Measurements from ENCODE around the gene AP3D1. TPM values are rescaled to one million over a fixed set of nuclear protein-coding genes. Genes with fewer than 3 reads are reported as not detected.

AP3D1 gene
- total RNA-seq, 1 experiment from 2014 or later: 103 TPM

DNA sequence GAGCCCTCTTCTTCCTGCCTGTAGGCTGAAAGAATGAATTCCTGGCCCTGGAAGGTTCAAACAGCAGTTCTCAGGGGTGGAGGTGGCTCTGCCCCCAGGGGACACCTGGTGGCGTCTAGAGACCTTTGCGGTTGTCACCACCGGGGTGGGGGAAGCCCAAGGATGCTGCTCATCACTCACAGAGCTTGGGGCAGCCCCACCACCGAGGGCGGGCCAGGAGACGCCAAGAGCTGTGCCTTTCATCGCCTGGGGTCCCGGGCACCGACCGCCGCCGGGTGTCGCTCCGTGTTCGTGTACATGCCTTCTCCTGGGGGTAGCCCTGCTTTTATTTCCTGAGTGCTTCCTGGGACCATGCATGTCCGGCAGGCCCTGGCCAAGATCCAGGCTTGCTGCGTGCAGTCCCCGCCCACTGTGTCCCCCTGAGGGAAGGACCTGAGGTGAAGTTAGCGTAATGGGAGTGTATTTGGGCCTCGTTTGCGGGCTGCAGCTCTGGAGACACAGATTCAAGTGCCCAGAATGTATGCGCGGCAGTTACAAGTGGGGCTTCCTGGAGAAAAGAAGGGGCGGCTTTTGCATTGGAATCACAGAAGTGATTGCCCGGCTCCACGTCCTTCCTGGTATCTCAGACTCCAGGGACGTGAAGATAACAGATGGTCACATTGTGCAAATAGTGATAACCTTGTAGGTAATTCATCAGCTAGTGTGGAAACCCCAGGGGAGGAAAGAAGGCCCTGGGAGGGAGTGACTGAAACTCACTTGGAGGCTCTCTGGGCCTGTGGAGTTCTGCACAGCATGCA lies 20.2 kb upstream of the AP3D1 start:
- intact Hi-C loops (cut with micrococcal nuclease): no loop called here
- no peaks in the 10 kb centered on the region; the same call in 1 of the 2 replicates for H3K36me3 ChIP-seq (ENCODE audit: low read depth, low read length)
- H3K9me3 ChIP-seq (ENCODE audit: low read length): no peaks in the 10 kb centered on the region
- DNase-seq (no peak), ATAC-seq (no peak)
- ChIA-PET CTCF (no interaction called here), POLR2A (ENCODE audit: unreplicated experiment) (no interaction called here)
- TF ChIP-seq, protein P1, sequence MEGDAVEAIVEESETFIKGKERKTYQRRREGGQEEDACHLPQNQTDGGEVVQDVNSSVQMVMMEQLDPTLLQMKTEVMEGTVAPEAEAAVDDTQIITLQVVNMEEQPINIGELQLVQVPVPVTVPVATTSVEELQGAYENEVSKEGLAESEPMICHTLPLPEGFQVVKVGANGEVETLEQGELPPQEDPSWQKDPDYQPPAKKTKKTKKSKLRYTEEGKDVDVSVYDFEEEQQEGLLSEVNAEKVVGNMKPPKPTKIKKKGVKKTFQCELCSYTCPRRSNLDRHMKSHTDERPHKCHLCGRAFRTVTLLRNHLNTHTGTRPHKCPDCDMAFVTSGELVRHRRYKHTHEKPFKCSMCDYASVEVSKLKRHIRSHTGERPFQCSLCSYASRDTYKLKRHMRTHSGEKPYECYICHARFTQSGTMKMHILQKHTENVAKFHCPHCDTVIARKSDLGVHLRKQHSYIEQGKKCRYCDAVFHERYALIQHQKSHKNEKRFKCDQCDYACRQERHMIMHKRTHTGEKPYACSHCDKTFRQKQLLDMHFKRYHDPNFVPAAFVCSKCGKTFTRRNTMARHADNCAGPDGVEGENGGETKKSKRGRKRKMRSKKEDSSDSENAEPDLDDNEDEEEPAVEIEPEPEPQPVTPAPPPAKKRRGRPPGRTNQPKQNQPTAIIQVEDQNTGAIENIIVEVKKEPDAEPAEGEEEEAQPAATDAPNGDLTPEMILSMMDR (conservative IDR thresholded peaks at IDR 0.05; ENCODE audit: low read depth, low read length): 0 out of 2 replicates have a peak, but pooled peaks have one; percentile 20
- no peak for TF ChIP-seq EZH2 (IDR thresholded peaks at IDR 0.05; ENCODE audit: low read length, unreplicated experiment)
- H3K9me2 ChIP-seq (replicated peaks; ENCODE audit: low read length): no peaks in the 10 kb centered on the region
- no peak overlapping the region for H3K4me3 ChIP-seq (ENCODE audit: low read length)
- H3K27me3 ChIP-seq (ENCODE audit: low read length): no peaks in the 10 kb centered on the region
- H3F3A ChIP-seq (ENCODE audit: low read length, unreplicated experiment): no peaks in the 10 kb centered on the region
- no peak overlapping the region for H2AFZ ChIP-seq (ENCODE audit: low read length)
- peaks cover 96% of the 10 kb centered on the region for H3K79me2 ChIP-seq (ENCODE audit: low read length)
- H3K4me1 ChIP-seq (ENCODE audit: insufficient read depth, low read length): peaks cover 45% of the 10 kb centered on the region
- H3K9ac ChIP-seq (ENCODE audit: low read length): no peak overlapping the region
- H3K27ac ChIP-seq (ENCODE audit: low read length): no peak overlapping the region
- BruUV-seq (replicated peaks): no TSS peak
- peaks cover 37% of the 10 kb centered on the region; the same call in 1 of the 2 replicates for H4K20me1 ChIP-seq (ENCODE audit: low read length)
- H3K4me2 ChIP-seq (ENCODE audit: low read length): no peak overlapping the region

DNA sequence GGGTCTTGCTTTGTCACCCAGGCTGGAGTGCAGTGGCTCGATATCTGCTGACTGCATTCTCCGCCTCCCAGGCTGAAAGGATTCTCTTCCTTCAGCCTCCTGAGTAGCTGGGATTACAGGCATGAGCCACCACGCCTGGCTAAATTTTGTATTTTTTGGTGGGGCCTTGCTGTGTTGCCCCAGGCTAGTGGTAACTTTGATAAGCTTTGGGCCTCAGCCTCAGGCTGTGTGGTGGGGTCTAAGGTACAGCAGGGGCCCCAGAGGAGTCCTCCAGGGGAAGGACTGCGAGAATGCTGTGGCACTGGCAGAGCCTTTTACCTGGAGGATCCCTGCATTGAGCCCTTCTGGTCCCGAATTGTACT lies 19.6 kb upstream of the AP3D1 start:
- H3K9me3 ChIP-seq (ENCODE audit: low read length): no peaks in the 10 kb centered on the region
- no peaks in the 10 kb centered on the region for H3K9me2 ChIP-seq (replicated peaks; ENCODE audit: low read length)
- H3K79me2 ChIP-seq (ENCODE audit: low read length): peaks cover 96% of the 10 kb centered on the region
- no peaks in the 10 kb centered on the region for H3K27me3 ChIP-seq (ENCODE audit: low read length)
- peaks cover 34% of the 10 kb centered on the region; the same call in 1 of the 2 replicates for H4K20me1 ChIP-seq (ENCODE audit: low read length)
- H3K27ac ChIP-seq (ENCODE audit: low read length): no peak overlapping the region
- ChIA-PET POLR2A (ENCODE audit: unreplicated experiment) (no interaction called here), CTCF (no interaction called here)
- intact Hi-C loops (cut with micrococcal nuclease): no loop called here
- H3F3A ChIP-seq (ENCODE audit: low read length, unreplicated experiment): no peaks in the 10 kb centered on the region
- TF ChIP-seq EZH2phosphoT487 (IDR thresholded peaks at IDR 0.05; ENCODE audit: borderline replicate concordance, low read length) (no peak), EZH2 (IDR thresholded peaks at IDR 0.05; ENCODE audit: low read length, unreplicated experiment) (no peak)
- BruUV-seq (replicated peaks): no TSS peak
- H3K4me2 ChIP-seq (ENCODE audit: low read length): no peak overlapping the region
- no peak overlapping the region for H3K4me3 ChIP-seq (ENCODE audit: low read length)
- no peak overlapping the region for H3K9ac ChIP-seq (ENCODE audit: low read length)
- no peak overlapping the region for H2AFZ ChIP-seq (ENCODE audit: low read length)
- ATAC-seq: no peak
- no peak for DNase-seq
- H3K4me1 ChIP-seq (ENCODE audit: insufficient read depth, low read length): peaks cover 40% of the 10 kb centered on the region
- no peaks in the 10 kb centered on the region; the same call in 1 of the 2 replicates for H3K36me3 ChIP-seq (ENCODE audit: low read depth, low read length)

DNA sequence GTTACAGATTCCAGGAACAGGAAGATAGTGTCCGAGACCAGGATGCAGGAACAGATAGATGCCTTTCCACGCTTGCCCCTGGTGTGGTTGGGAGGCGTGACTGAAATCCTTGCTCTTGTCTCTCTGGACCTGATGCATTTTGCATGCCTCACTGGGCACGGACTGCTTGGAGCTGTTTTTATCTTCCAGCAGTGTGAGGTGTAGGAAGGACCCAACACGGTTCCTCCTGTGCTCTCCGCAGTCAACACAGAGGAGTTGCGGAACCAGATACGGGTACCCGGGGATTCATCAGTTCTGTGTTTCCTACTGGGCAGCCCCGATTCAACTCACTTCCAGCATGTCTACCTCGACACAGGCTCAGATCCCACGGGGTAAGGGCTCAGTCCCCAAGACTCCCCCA lies 18.9 kb upstream of the AP3D1 start:
- H3K9me2 ChIP-seq (replicated peaks; ENCODE audit: low read length): no peaks in the 10 kb centered on the region
- BruUV-seq (replicated peaks): no TSS peak
- H2AFZ ChIP-seq (ENCODE audit: low read length): no peak overlapping the region
- peaks cover 31% of the 10 kb centered on the region; the same call in 1 of the 2 replicates for H4K20me1 ChIP-seq (ENCODE audit: low read length)
- TF ChIP-seq EZH2phosphoT487 (IDR thresholded peaks at IDR 0.05; ENCODE audit: borderline replicate concordance, low read length) (no peak), EZH2 (IDR thresholded peaks at IDR 0.05; ENCODE audit: low read length, unreplicated experiment) (no peak)
- TF ChIP-seq, protein P1 (conservative IDR thresholded peaks at IDR 0.05; ENCODE audit: low read depth, low read length): no peak
- no peak for ATAC-seq
- no peak overlapping the region for H3K27ac ChIP-seq (ENCODE audit: low read length)
- H3K27me3 ChIP-seq (ENCODE audit: low read length): no peaks in the 10 kb centered on the region
- H3K36me3 ChIP-seq (ENCODE audit: low read depth, low read length): no peaks in the 10 kb centered on the region; the same call in 1 of the 2 replicates
- H3K4me1 ChIP-seq (ENCODE audit: insufficient read depth, low read length): peaks cover 38% of the 10 kb centered on the region
- H3K4me2 ChIP-seq (ENCODE audit: low read length): no peak overlapping the region
- peaks cover 96% of the 10 kb centered on the region for H3K79me2 ChIP-seq (ENCODE audit: low read length)
- CTCF ChIA-PET: no interaction called here
- H3K4me3 ChIP-seq (ENCODE audit: low read length): no peak overlapping the region
- H3F3A ChIP-seq (ENCODE audit: low read length, unreplicated experiment): no peaks in the 10 kb centered on the region
- POLR2A ChIA-PET (ENCODE audit: unreplicated experiment): no interaction called here
- intact Hi-C loops (cut with micrococcal nuclease): no loop called here
- no peak overlapping the region for H3K9ac ChIP-seq (ENCODE audit: low read length)
- H3K9me3 ChIP-seq (ENCODE audit: low read length): no peaks in the 10 kb centered on the region
- DNase-seq: no peak

Data from PC-3 (cell line).